HepG2 (cell line): ENCODE results near the gene NANOS1.

Source experiments
- BRCA1 ChIP-seq: sonication (generic); formaldehyde crosslinking; IDR thresholded peaks from 2 replicates; pipeline ENCODE4 v1.4.0; 2020; ENCODE audit warnings: missing genetic modification reagents
- CSRNP2 ChIP-seq: sonication (generic); formaldehyde crosslinking; conservative IDR thresholded peaks from 2 replicates; pipeline ENCODE4 v1.8.0; 2022; ENCODE audit warnings: low read depth, missing genetic modification reagents
- CTCF ChIP-seq: sonication (generic); formaldehyde crosslinking; IDR thresholded peaks from 2 replicates; pipeline ENCODE4 v1.5.0; 2020; ENCODE audit warnings: mild to moderate bottlenecking, missing genetic modification reagents, moderate library complexity
- ELF4 ChIP-seq: sonication (generic); formaldehyde crosslinking; IDR thresholded peaks from 2 replicates; pipeline ENCODE4 v1.5.0; 2020; ENCODE audit warnings: missing genetic modification reagents, mild to moderate bottlenecking, moderate library complexity, borderline replicate concordance
- POLR2AphosphoS5 ChIP-seq: IDR thresholded peaks from 2 replicates; pipeline ENCODE4 v1.6.1; 2012; ENCODE audit warnings: low read depth, low read length

GRCh38 chr10:119005362-119006043, 24.0 kb upstream of the NANOS1 start:
- TF ChIP-seq BRCA1 (CRISPR knock-in tag) (no peak), ELF4 (CRISPR knock-in tag) (no peak), CTCF (CRISPR knock-in tag) (no peak), CSRNP2 (CRISPR knock-in tag) (no peak), POLR2AphosphoS5 (no peak)
